ENCODE measurements around the gene TMCO4. TPM values are rescaled to one million over a fixed set of nuclear protein-coding genes. Genes with fewer than 3 reads are reported as not detected.
"Not testable (repeated sequence)": the region's sequence is repeated elsewhere in the genome, so short reads cannot be mapped to it uniquely, and the experiment has no call there.

The TMCO4 gene
- total RNA-seq, 1 donor from 2014 or later = 7.3 TPM

DNA sequence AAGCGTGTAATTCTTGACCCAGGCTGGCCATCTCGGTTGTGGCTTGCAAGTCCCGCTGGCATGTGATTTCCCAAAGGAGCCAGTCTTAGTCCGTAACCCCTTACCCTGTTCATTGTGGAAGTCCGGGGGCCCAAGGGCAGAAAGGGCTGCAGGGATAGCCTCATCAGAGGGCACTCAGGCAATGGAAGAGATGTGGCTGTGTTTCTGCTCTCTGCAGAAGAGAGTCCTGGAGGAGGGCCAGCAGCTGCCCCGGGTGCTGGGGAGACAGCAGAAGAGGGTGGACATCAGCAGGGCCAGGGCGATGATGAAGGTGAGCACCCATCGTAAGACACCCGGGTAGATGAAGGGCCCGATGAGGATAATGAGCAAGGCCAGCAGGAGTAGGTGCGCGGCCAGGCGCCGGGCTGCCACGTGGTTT, 14.5 kb upstream of the TMCO4 start:
- no peak for DNase-seq (ENCODE audit: low read depth, low spot score)

DNA sequence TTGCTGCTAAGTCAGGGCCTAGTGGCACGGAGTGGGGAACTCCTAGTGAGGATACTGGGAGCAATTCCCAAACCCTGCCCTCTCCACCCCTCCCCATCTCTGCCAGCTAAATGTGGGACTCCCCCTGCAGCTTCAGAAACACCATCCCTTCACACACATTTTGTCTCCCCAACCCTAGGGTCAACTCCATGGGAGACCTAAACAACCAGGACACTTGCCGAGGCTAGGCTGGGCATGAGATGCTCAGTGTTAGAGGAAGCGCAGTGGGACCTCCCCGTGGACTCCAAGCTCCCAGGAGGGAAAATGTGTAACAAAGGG, 13.9 kb upstream of the TMCO4 start:
- no peak for DNase-seq (ENCODE audit: low read depth, low spot score)

DNA sequence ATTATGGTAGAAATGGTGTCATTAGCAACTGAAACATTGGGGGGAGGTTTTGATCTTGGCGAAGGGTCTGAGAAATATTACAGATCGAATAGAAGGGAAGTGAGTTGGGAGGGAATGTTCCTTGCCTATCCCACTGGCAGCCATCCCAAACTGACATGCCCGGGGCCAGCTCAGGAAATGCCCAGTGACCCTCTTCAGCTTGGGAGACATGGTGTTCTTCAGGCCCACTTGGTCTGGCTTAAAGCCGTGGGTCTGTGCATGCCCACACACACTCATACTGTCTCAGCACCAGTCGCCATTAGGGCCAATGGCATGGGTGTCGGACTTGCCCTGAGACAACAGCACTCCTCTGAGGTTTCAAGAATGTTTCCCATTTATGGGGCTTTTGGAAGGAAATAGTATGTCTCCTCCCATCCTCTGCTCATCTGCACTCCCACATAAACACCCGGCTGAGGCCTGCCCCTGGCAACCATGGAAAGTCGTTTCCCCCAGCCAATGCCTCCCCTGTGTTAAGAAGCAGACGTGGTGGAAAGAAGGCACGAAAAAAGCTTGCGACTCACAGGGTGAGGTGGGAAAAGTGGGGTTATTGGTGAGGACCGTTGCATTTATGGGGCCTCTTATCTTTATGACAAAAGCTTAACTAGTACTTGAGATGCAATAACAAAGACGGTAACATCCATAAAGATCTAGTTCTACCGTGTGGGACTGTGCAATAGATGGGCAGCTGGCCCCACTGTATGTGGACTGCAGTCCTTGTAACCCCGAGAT, 13.3 kb upstream of the TMCO4 start:
- DNase-seq (ENCODE audit: low read depth, low spot score) = no peak

GRCh38 chr1:19811206-19811851, 11.6 kb upstream of the TMCO4 start:
- no peak for DNase-seq (ENCODE audit: low read depth, low spot score)

DNA sequence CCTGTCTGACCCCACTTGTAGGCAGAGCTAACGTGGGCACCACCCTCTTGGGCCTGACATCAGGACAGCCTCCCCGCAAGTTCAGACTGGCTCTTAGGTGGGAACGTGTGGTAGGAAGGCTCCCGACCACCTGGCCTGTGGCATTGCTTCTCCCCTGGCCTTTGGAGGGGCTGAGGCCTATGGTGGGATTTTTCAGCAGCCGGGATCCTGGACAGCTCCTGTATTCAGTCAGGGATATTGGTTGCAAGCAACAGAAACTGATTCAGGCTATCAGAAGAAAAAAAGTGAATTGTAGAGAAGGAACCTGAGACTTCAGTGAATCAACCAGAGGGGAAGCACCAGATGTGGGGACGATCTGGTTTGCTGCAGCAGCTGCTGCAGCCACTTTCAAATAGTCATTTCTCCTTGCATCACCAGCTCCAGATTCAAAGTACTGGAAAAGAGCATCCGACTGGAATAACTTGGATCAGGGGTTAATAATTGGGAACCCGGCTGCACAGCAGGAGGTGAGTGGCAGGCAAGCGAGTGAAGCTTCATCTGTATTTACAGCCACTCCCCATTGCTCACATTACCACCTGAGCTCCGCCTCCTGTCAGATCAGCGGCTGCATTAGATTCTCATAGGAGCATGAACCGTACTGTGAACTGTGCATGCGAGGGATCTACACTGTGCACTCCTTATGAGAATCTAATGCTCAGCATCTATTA, 9.5 kb upstream of the TMCO4 start:
- DNase-seq (ENCODE audit: low read depth, low spot score) = no peak

GRCh38 chr1:19808351-19808750, 8.6 kb upstream of the TMCO4 start:
- DNase-seq (ENCODE audit: low read depth, low spot score) = no peak

GRCh38 chr1:19804831-19805251, 5.1 kb upstream of the TMCO4 start:
- DNase-seq (ENCODE audit: low read depth, low spot score) = no peak

- no peak for DNase-seq (ENCODE audit: low read depth, low spot score)
Observed at GRCh38 chr1:19802269-19802668, 2.6 kb upstream of the TMCO4 start.

- DNase-seq (ENCODE audit: low read depth, low spot score) = no peak
Observed at GRCh38 chr1:19800076-19800804, 524 bp upstream of the TMCO4 start.

DNA sequence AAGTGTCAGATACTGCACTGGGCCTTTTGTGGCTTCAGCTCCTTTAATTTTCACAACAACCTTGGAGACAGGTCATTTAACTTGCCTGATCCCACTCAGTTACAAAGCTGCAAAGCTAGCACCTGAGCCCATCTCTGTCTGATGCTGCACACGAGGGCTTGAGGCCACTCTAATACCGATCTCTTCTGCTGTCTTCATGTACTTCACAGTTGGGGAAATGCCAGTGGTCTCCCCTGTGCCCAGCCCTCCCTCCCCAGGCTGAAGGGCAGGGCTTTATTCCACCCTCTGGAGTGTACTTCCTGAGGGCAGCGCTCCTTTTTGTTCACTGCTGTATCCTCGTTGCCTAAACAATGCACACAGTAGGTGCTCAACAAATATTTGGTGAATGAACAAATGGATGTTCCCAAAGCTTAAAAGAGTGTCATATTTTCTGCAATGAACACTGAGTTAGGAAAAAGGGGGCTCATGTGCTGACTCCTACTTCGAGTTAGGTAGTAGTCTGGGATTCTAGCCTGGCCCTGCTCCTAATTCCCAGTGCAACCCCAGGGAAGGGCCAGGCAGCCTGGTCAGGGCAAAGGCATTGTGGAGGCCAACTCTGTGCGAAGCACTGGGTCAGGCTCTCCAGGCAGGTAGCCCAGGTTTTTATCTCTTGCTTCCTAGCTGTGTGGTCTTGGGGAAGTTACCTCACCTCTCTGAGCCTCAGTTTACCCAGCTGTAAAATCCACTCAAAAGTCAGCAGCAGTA, 1.1 kb downstream of the TMCO4 start:
- no peak for DNase-seq (ENCODE audit: low read depth, low spot score)

GRCh38 chr1:19797827-19798226, 1.9 kb downstream of the TMCO4 start:
- DNase-seq (ENCODE audit: low read depth, low spot score) = no peak

- DNase-seq (ENCODE audit: low read depth, low spot score) = no peak
Observed at GRCh38 chr1:19794583-19794982, 5.1 kb downstream of the TMCO4 start.

DNA sequence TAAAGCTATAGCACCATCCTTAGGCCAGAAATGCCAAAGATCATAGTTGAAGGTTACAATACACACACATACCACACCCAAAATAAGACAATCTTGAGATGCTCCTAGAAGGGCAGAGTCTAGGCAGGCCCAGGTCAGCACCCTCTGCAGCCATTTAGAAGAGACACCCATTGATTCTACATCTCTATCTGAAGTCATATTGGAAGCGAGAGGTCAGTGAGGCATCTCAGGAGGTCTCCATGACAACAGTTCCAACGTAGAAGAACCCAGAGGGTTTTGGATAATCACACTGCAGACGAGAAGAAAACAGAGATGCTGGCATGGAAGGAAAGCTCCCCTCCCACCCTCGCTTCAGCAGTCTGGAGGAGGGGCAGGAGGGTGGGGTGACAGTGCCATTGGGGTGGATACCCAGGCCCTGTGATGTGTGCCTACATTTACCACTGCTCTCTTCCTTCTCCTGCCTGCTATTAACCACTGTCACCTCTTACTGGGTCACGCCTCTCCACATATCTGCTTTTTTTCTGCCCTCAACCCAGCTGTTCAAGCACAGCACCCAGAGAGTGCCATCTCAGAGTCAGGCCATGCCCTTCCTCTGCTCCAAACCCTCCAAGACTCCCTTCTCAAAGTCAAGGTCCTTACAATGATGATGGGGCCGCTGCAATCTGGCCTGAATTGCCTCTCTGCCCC, 6.2 kb downstream of the TMCO4 start:
- no peak for DNase-seq (ENCODE audit: low read depth, low spot score)

DNA sequence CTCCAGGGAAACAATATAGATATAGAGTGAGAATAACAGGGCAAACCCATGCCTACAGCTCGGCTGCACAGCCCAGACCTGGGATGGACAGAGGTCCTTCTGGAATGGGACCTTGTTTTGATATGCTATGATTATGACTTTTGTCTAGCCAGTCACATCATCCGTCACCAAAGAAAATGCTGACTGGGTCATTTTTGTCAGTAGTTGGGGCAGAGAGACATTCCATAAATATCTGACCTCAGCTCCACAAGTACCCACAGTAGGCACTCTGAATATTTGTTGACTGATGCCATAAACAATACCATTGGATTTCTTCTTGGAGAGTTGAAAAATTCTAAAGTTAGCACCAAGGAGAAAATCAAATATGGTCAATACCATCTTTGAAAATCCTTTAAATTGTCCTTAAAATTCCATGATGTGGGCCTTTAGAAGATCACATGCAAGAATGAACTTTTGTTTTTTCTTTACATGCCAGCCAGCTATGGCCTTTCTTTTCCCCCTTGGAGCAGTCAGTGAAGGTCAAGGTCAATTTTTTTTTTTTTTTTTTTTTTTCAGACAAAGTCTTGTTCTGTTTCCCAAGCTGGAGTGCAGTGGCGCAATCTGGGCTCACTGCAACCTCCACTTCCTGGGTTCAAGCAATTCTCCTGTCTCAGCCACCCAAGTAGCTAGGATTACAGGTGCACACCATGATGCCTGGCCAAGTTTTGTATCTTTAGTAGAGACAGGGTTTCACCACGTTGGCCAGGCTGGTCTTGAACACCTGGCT, 7.3 kb downstream of the TMCO4 start:
- no peak for DNase-seq (ENCODE audit: low read depth, low spot score)

DNA sequence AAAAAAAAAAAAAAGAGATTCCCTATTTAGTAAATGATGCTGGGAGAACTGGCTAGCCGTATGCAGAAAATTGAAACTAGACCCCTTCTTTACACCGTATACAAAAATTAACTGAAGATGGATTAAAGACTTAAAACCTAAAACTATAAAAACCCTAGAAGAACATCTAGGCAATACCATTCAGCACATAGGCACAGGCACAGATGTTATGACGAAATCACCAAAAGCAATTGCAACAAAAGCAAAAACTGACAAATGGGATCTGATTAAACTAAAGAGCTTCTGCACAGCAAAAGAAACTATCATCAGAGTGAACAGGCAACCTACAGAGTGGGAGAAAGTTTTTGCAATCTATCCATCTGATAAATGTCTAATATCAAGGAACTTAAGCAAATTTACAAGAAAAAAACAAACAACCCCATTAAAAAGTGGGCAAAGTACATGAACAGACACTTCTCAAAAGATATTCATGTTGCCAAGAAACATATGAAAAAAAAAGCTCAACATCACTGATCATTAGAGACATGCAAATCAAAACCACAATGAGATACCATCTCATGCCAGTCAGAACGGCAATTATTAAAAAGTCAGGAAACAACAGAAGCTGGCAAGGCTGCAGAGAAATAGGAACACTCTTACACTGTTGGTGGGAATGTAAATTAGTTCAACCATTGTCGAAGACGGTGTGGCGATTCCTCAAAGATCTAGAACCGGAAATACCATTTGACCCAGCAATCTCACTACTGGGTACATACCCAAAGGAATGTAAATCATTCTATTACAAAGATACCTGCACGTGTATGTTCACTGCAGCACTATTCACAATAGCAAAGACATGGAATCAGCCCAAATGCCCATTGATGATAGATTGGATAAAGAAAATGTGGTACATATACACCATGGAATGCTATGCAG, 9.4 kb downstream of the TMCO4 start:
- DNase-seq (ENCODE audit: low read depth, low spot score) = not testable (repeated sequence)

DNA sequence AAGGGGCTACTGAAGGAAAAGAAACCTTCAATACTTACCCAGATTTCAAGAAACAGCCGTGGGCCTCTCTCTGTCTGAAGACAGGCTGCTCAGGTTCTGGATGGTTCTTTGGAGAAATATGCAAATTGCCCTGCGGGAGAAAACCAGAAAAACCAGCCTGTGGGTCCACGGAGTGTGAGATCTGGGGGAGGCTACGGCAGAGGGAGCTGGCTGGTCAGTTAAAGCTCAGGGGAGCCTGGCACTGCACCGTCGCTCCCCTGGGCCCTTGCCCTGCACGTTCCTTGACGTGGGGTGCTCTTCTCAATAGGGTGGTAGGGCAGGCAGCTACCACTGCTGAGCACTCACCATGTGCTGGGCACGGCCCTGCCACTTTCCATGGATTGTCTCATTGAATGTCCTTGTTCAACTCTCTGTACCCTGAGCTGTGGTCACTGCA, 12.7 kb downstream of the TMCO4 start:
- DNase-seq (ENCODE audit: low read depth, low spot score) = no peak

GRCh38 chr1:19785660-19786059, 14.1 kb downstream of the TMCO4 start:
- DNase-seq (ENCODE audit: low read depth, low spot score) = no peak

- DNase-seq (ENCODE audit: low read depth, low spot score) = no peak
Observed at GRCh38 chr1:19780267-19780877, 19.3 kb downstream of the TMCO4 start.

All from pulmonary artery endothelial cell (primary cell).